HG03439 (cell line): ENCODE results near the gene MASP2.
A peak's percentile ranks its signal among the peaks of the same experiment; 100 is the strongest.
"Not testable (repeated sequence)": the region's sequence is repeated elsewhere in the genome, so short reads cannot be mapped to it uniquely, and the experiment has no call there.

Source experiments
- ATAC-seq: cut with Tn5 transposase; IDR thresholded peaks from one replicate; pipeline ENCODE4 v1.9.1; 2021; ENCODE audit warnings: mild to moderate bottlenecking, moderate library complexity; ENCODE audit not compliant: unreplicated experiment

MASP2 gene

DNA sequence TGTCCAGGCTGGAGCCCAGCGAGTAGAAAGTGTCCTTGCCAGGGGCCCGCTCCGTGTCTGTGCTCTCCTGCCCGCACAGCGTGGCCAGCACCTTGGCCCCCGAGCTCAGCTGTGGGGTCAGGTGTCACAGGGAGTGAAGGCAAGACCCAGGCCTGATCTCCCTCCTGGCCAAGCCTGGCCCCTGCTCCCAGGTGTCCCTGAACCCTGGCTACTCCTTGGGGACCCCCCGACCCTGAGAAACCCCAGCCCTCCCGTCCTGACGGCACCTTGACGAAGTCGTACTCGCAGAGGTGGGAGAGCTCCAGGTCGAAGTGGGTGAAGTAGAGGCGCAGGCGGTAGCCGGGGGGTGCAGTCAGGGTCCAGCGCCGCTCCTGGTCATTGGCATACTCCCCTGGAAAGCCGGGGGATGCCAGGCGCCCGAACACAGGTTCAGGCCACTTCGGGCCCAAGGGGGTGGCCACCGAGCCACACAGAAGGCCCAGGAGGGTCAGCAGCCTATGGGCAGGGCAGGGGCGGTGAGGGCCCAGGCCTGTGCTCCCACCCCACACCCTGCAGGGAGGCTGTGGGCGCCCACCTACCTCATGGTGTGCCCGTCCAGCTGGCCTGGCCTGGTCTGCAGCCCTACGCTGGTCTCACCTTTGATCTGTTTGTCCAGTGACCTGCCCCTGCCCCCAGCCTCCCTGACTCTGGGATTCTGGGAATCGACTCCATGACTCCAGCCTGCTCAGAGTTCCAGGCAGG, at the start of gene MASP2:
Gene MASP2, minus strand, starts transcription at position 615 of the 741 bp plus-strand sequence. Its CDS starts 32 bp downstream, at position 583.
- no peak for ATAC-seq

- not testable (repeated sequence) for ATAC-seq
Observed at GRCh38 chr1:11083784-11084183, 36.7 kb upstream of the MASP2 start.

DNA sequence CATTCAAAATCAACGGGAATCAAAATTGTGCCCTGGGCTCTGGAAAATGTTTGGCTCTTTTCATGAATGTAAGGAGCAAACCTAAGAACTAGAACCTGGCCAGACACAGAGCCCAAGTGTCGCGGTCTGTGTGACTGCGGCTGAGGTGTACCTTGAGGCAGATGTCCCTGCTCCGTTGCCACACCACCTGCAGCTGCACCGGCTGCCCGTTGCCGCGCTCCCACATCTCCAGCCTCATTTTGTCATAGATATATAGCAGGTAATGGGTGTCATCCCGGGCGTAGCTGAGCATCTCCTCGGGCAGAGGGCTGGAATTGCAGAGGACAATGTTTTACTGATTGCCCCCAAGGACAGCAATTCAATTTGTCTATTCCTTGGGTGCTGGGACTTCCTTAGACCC, 33.9 kb upstream of the MASP2 start:
- ATAC-seq, result no peak

- ATAC-seq, result no peak
Observed at GRCh38 chr1:11078631-11079030, 31.6 kb upstream of the MASP2 start.

GRCh38 chr1:11073398-11073797, 26.4 kb upstream of the MASP2 start:
- ATAC-seq, result not testable (repeated sequence)

DNA sequence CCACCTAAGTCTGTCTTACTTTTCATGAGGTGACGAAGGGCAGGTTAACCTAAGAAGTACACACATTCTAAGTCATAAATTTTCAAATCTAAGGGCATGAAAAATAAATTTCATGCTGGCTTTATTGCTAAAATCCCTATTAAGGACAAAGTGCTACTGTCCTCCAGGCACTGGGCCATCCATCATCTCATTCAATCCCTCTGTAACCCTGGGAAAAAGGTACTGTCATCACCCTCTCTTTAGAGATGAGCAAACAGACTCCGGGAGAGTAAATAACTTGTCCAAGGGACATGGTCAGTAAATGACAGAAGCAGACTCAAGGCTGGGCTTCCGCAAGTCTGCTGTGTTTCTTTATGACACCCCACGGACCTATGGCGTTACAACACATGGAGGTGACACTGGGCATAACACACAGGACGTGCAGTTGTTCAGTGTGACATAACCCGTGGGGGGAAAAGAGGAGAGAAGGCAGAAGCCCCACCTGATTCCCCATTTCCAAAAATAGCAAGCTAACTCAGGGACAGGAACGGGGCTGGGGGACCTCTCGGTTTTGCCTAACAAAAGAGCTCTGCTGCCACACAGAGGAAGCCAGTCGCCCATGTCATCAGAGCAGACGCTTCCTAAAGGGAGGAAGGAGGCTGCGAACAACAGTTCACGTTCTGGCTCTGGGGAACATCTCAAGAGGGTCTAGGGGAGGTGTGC, 25.3 kb upstream of the MASP2 start:
- ATAC-seq, result peak; percentile 50

- ATAC-seq, result no peak
Observed at GRCh38 chr1:11071463-11072215, 24.6 kb upstream of the MASP2 start.

DNA sequence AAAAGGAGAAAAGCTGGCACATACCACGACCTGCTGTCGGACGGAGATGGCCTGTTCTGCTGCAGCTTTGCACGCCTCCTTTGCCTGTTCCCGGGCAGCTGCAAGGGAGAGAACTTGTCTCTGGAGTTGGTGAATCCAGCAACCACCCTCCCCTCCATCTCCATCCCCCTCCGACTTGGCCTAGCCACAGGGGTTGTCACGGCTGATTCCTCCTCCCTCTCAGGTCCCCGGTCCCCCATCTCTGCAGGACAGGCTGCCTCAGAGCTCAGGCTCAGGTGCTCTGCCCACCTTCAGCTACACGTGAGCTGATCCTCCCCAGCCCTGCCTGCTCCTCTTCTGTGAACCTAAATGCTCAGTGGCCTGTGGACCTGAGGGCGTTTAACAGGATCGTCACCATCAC, 23.8 kb upstream of the MASP2 start:
- ATAC-seq, result no peak

DNA sequence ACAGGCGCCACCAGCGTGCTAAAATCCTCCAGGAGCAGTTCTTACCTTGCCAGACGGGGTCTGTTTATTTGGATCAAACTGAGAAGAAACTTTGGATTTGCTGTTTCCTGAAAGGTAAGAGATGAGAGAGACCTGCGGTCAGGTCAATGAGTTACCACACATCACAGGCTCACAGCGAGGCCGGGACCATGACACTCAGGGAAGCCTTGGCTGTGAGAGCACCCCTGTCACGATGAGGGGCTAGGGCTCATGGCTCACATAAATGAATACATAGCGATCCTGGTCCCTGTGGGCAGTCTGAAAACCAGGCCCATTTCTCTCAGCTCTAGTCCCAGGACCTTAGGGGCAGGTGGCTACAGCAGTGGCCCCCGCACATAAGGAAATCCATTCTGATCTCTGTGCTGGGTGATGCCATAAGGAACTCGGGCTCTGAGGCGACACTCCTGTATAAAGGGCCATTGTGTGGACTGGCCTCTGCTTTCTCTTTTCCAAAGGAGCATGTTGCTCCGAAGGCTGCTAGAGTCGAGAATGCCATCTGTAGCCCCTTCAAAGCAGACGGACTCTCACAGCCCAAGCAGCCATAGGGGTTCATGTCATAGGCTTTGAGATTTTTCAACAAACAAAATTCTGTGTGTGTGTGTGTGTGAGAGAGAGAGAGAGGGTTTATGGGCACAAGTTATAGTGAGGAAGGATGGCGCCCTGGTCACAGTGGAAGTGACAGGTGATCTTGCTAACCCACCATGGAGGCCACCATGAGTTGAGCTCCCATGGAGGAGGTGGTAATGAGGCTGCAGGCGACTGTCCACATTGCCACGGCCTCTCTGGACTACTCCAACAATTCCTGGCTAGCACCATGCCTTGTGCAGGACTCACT, 21.8 kb upstream of the MASP2 start:
- no peak for ATAC-seq

DNA sequence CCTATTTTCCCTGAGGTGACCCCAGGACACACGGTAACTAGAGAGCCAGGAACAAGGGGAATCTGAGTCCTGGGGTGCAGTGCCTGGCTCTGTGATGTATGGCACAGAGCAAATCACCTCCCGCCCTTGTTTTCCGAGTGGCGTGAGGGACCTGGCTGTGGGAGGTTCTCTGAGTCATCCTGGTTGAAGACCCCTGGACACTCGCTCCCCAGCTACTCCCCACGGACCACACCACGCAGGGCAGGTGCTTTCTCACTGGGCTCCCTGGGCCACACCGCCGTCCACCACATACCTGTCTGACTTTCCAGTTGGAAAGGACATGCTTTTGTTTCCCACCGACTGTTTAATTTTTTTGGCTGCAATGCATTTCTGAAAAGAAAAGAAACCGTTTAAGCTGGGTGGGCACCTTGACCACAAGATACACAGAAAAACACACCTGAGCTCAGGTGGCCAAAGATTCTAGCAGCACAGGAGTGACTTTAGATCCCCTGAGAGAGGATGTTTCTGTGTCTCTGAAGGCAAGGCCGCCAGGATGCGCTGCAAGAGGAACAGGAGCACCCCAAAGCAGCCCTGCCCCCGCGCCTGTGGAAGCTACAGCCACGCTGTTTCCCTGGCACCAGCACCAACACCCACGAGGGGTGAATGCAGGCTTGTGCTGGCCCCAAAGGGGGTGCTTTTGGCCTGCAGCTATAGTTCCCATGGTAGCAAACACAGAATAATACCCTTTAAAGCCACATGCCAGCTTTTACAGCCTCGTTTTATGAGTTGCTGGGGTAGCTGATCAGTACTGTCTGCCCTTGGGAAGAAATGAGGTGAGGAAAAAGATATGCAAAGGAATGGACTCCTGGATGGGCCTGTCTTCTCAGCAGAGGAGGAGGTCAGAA, 20.9 kb upstream of the MASP2 start:
- ATAC-seq, result no peak

DNA sequence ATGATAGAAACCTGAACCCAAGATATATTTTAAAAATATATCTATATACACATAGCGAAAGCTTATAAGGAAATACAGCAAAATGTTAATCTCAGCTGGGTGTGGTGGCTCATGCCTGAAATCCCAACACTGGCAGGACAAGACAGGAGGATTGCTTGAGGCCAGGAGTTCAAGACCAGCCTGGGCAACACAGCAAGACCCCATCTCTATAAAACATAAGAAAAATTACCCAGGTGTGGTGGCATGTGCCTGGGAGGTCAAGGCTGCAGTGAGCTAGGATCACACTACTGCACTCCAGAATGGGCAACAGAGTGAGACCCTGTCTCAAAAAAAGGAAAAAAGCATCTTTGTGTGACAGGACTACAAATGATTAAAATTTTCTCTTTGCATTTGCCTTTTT, 18.8 kb upstream of the MASP2 start:
- no peak for ATAC-seq

- ATAC-seq, result no peak
Observed at GRCh38 chr1:11064942-11065341, 17.9 kb upstream of the MASP2 start.

GRCh38 chr1:11063937-11064537, 17.0 kb upstream of the MASP2 start:
- not testable (repeated sequence) for ATAC-seq

- ATAC-seq, result no peak
Observed at GRCh38 chr1:11062965-11063401, 15.9 kb upstream of the MASP2 start.

- no peak for ATAC-seq
Observed at GRCh38 chr1:11061652-11062365, 14.8 kb upstream of the MASP2 start.

DNA sequence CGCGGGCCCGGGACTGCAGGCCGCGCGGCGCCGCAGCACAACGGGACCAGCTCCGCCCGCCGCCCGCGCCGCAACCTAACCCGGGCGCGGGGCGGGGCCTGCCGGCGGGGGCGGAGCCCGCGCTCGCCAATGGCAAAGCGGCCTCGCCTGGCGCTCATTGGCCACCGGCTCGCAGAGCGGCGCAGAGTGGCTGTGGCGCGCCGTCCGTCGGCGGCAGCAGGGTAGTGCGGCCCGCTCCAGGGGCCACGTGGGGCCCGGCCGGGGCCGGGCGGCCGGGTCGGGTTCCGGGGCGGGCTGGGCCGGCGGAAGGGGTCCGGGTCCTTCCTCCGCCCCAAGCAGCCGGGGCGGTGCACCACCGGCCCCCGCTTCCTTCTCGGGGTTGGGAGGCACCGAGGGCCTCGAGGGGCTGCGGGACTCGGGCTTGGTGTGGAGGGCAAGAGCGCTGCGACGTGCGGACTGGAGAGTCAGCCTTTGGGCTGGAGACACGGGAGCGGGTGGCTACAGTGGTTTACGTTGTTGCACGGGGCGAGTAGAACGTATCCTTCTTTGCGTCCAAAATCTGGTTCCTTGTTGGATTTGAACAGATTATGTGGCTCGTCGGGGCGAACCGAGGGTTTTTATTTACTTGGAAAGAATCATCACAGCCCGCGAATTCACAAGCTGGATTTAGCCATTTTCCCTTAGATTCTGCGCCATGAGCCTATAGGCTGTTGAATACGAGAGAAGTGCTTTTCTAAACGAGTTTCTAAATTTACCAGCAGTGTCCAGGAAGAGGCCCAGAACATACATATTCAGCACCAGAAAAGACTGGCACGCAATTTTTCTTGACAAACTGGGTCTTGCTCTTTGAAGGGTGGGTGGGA, 13.2 kb upstream of the MASP2 start, which contains the start of gene SRM:
Gene SRM, minus strand, starts transcription at position 51 of the 863 bp plus-strand sequence. CDS start 75 bp downstream, outside the sequence.
- ATAC-seq, result peak; percentile 81

DNA sequence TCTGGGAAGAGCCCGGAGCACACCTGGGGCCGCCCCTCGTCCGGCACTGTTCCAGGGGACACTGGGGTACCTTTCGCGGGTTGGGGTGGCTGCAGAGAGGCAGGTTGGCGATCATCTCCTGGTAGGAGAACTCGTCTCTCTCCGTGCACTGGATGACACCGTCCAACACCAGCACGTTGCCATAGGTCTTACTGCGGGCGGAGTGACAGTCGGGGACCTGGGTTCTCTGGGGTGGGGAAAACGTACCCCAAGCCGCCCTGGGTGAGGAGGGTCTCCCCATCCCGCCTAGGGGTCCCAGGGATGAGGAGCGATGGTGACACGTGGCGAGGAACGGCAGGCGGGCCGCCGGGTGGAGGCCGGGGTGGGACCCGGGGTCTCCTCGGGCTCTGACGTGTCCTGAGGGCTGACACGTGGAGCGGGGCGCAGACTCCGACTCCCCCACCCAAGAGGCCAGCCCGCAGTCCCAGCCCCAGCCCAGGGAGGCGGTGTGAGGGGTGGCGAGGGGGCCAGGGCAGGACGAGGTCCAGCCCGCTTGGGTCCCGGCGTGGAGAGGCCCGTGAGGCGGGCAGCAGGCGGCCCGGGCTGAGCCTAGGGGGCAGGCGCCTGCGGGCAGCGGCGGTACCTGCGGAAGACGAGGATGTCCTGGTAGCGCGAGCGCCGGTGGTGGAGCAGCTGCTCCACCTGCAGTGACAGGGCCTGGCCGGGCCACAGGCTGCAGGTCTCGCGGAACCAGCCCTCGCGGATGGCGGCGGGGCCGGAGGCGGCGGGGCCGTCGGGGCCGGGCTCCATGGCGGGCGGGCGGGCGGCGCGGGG, 12.3 kb upstream of the MASP2 start:
- peak; percentile 30 for ATAC-seq
